Measurements from ENCODE around the gene GAREM1. TPM values are rescaled to one million over a fixed set of nuclear protein-coding genes. Genes with fewer than 3 reads are reported as not detected.

GAREM1 gene
- total RNA-seq, 1 donor from 2014 or later: 11.0 TPM

DNA sequence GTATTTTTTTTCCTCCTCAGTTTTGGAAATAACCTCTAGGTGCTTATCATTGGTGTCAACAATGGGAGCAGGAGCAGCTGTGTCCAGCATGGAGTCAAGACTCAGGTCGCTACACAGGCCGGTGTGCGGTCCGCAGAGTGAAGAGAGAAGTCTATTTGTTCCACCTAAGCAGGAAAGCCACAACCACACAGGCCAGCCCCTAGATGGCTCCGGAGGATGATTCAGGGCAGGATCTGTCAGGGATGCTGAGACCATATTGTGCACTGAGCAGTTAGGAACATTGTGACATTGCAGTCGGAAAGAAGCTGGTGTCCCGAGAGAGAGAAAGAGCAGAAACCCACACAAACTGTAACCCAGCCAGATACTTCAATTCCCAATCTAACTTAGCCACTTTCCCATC, 136.9 kb downstream of the GAREM1 start:
- Mint-ChIP-seq H3K36me3 (ENCODE audit: insufficient read depth) (no peaks in the 10 kb centered on the region), H3K27me3 (no peaks in the 10 kb centered on the region)

GRCh38 chr18:32332708-32333107, 138.0 kb downstream of the GAREM1 start:
- Mint-ChIP-seq H3K4me1 (ENCODE audit: low read depth) (no peaks in the 10 kb centered on the region), H3K27ac (no peak overlapping the region), H3K4me3 (ENCODE audit: low read depth) (no peak overlapping the region), H3K36me3 (ENCODE audit: insufficient read depth) (no peaks in the 10 kb centered on the region), H3K9me3 (ENCODE audit: low read depth) (no peaks in the 10 kb centered on the region), H3K27me3 (no peaks in the 10 kb centered on the region)
- no peak for DNase-seq (ENCODE audit: low spot score, unreplicated experiment)
- TF ChIP-seq, protein P1, sequence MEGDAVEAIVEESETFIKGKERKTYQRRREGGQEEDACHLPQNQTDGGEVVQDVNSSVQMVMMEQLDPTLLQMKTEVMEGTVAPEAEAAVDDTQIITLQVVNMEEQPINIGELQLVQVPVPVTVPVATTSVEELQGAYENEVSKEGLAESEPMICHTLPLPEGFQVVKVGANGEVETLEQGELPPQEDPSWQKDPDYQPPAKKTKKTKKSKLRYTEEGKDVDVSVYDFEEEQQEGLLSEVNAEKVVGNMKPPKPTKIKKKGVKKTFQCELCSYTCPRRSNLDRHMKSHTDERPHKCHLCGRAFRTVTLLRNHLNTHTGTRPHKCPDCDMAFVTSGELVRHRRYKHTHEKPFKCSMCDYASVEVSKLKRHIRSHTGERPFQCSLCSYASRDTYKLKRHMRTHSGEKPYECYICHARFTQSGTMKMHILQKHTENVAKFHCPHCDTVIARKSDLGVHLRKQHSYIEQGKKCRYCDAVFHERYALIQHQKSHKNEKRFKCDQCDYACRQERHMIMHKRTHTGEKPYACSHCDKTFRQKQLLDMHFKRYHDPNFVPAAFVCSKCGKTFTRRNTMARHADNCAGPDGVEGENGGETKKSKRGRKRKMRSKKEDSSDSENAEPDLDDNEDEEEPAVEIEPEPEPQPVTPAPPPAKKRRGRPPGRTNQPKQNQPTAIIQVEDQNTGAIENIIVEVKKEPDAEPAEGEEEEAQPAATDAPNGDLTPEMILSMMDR (IDR thresholded peaks at IDR 0.05; ENCODE audit: unreplicated experiment): no peak

More for the DNA sequence above, 136.9 kb downstream of the GAREM1 start:
- DNase-seq (ENCODE audit: low spot score, unreplicated experiment): no peak
- no peaks in the 10 kb centered on the region for H3K9me3 Mint-ChIP-seq (ENCODE audit: low read depth)
- H3K4me1 Mint-ChIP-seq (ENCODE audit: low read depth): no peaks in the 10 kb centered on the region
- no peak overlapping the region for H3K27ac Mint-ChIP-seq
- TF ChIP-seq, protein P1 (IDR thresholded peaks at IDR 0.05; ENCODE audit: unreplicated experiment): no peak
- no peak overlapping the region for H3K4me3 Mint-ChIP-seq (ENCODE audit: low read depth)

DNA sequence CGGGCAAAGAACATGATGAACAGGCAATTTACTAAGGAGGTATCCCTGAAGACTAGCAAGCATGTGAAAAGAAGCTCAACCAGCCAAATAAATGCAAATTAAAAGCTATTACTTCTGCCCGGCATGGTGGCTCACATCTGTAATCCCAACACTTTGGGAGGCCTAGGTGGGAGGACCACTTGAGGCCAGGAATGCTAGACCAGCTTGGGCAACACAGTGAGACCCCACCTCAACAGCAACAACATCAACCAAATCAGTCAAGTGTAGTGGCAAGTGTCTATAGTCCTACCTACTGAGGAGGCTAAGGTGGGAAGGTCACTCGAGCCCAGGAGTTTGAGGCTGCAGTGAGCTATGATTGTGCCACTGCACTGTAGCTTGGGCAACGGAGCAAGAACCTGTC, 141.7 kb downstream of the GAREM1 start:
- DNase-seq (ENCODE audit: low spot score, unreplicated experiment): no peak
- Mint-ChIP-seq H3K4me1 (ENCODE audit: low read depth) (peaks cover 5% of the 10 kb centered on the region), H3K9me3 (ENCODE audit: low read depth) (no peaks in the 10 kb centered on the region), H3K27ac (no peak overlapping the region), H3K27me3 (no peaks in the 10 kb centered on the region), H3K4me3 (ENCODE audit: low read depth) (no peak overlapping the region), H3K36me3 (ENCODE audit: insufficient read depth) (no peaks in the 10 kb centered on the region)
- TF ChIP-seq, protein P1 (IDR thresholded peaks at IDR 0.05; ENCODE audit: unreplicated experiment): no peak

DNA sequence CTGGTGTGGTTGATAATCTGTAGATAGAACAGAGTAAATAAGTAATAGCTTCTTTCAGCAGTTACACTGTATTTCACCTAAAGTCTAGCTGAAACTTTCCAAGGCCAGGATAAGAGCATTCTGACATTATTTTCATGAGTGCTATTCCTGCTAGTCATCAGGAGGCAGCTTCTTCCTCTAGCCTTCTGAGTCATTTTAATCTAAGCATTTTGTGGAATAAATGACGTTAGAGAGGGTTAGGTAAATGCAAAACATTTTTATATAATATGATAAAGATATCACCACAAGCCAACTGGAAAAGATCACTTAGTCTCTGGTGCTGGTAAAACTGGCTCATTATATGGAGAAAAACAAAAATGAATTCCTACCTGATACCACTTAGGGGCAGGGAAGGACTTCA, 142.3 kb downstream of the GAREM1 start:
- Mint-ChIP-seq H3K36me3 (ENCODE audit: insufficient read depth) (no peaks in the 10 kb centered on the region), H3K27ac (no peak overlapping the region), H3K9me3 (ENCODE audit: low read depth) (no peaks in the 10 kb centered on the region)

GRCh38 chr18:32326450-32327308, 144.0 kb downstream of the GAREM1 start:
- no peaks in the 10 kb centered on the region for H3K27me3 Mint-ChIP-seq
- H3K27ac Mint-ChIP-seq: no peak overlapping the region
- no peaks in the 10 kb centered on the region for H3K9me3 Mint-ChIP-seq (ENCODE audit: low read depth)
- no peak overlapping the region for H3K4me3 Mint-ChIP-seq (ENCODE audit: low read depth)
- TF ChIP-seq, protein P1 (IDR thresholded peaks at IDR 0.05; ENCODE audit: unreplicated experiment): no peak
- no peak for DNase-seq (ENCODE audit: low spot score, unreplicated experiment)
- H3K36me3 Mint-ChIP-seq (ENCODE audit: insufficient read depth): no peaks in the 10 kb centered on the region
- peaks cover 5% of the 10 kb centered on the region for H3K4me1 Mint-ChIP-seq (ENCODE audit: low read depth)

More for the DNA sequence above, 142.3 kb downstream of the GAREM1 start:
- TF ChIP-seq, protein P1 (IDR thresholded peaks at IDR 0.05; ENCODE audit: unreplicated experiment): no peak
- peaks cover 5% of the 10 kb centered on the region for H3K4me1 Mint-ChIP-seq (ENCODE audit: low read depth)
- no peak for DNase-seq (ENCODE audit: low spot score, unreplicated experiment)
- H3K27me3 Mint-ChIP-seq: no peaks in the 10 kb centered on the region
- no peak overlapping the region for H3K4me3 Mint-ChIP-seq (ENCODE audit: low read depth)

Data from progenitor cell of endocrine pancreas (in vitro differentiated cells).